HCT116 (cell line): Measurements from ENCODE around the gene ANKDD1A. TPM values are rescaled to one million over a fixed set of nuclear protein-coding genes. Genes with fewer than 3 reads are reported as not detected.

Experiments
- ATAC-seq: fragments of 200-7000 bp; cut with Tn5 transposase; 2 replicates; pipeline ENCODE4 v1.9.1; 2020; ENCODE audit warnings: mild to moderate bottlenecking, moderate library complexity
- BruUV-seq: library from RNA; stranded (reverse); fragments of 400-500 nt; replicated peaks from 2 replicates; lab custom pipeline; 2021; lab: Mats Ljungman, UMichigan
- CTCF ChIA-PET: fragments of 300-600 bp; sonication (Branson Sonifier 250); formaldehyde crosslinking; loops from one replicate; lab custom pipeline; 2021; ENCODE audit warnings: antibody characterized with exemption; lab: Charles Lee
- POLR2A ChIA-PET: fragments of 300-600, 350-600 bp; sonication (Branson Sonifier 250); formaldehyde crosslinking; loops from one replicate; lab custom pipeline; 2021; ENCODE audit warnings: antibody characterized with exemption; lab: Charles Lee
- RAD21 ChIA-PET, 2 experiments: fragments of 300-600 bp; sonication (Branson Sonifier 250); formaldehyde crosslinking; loops; one replicate each; lab custom pipeline; 2023; ENCODE audit warnings: low total read pairs in 2 of 2; ENCODE audit not compliant: uncharacterized antibody in 2 of 2, unreplicated experiment in 2 of 2, low non-redundant PET in 1 of 2; lab: Charles Lee
- DNase-seq: peaks from one replicate; pipeline ENCODE4 v3.0.0-alpha.2; 2010; ENCODE audit warnings: low read depth, low spot score
- H2AFZ ChIP-seq: fragments of 200-600 bp; shearing (Covaris generic), sonication (generic); 2 replicates; pipeline ENCODE4 v1.6.1; 2017; ENCODE audit warnings: low read depth, mixed run types, mixed read lengths, antibody characterized with exemption, low read length; ENCODE audit not compliant: poor library complexity, severe bottlenecking
- H3K27ac ChIP-seq: 2 replicates; pipeline ENCODE4 v1.5.1; 2012; ENCODE audit warnings: low read depth, low read length
- H3K27me3 ChIP-seq: fragments of 200-600 bp; sonication (generic); 2 replicates; pipeline ENCODE4 v1.6.1; 2016; ENCODE audit warnings: mixed run types, low read length, mixed read lengths; ENCODE audit not compliant: insufficient read depth
- H3K36me3 ChIP-seq, 2 experiments: fragments of 200-500 bp in 1 of 2; fragments of 200-600 bp in 1 of 2; sonication (Bioruptor generic) in 1 of 2; sonication (generic) in 1 of 2; 2 replicates each; pipeline versions ENCODE4 v1.5.1 to v1.6.1; 2014 to 2016; ENCODE audit warnings: low read length in 2 of 2, inconsistent platforms in 1 of 2, mixed read lengths in 1 of 2, mixed run types in 1 of 2; ENCODE audit not compliant: insufficient read depth in 2 of 2, control insufficient read depth in 1 of 2
- H3K4me1 ChIP-seq, 2 experiments: fragments of 200-600 bp in 1 of 2; sonication (generic) in 1 of 2; 2 replicates each; pipeline versions ENCODE4 v1.5.1 to v1.6.1; 2012 to 2017; ENCODE audit warnings: low read length in 2 of 2, inconsistent platforms in 1 of 2, mild to moderate bottlenecking in 1 of 2, mixed read lengths in 1 of 2, mixed run types in 1 of 2, moderate library complexity in 1 of 2; ENCODE audit not compliant: insufficient read depth in 2 of 2, control insufficient read depth in 1 of 2
- H3K4me2 ChIP-seq: fragments of 200-600 bp; sonication (generic); 2 replicates; pipeline ENCODE4 v1.6.1; 2017; ENCODE audit warnings: mixed run types, low read length, mixed read lengths
- H3K4me3 ChIP-seq, 2 experiments: fragments of 200-600 bp in 1 of 2; sonication (generic) in 1 of 2; replicated peaks in 1 of 2; 2 replicates each; pipeline ENCODE4 v1.5.1; 2011 to 2016; ENCODE audit warnings: low read length in 2 of 2, control low read depth in 1 of 2, low read depth in 1 of 2, mild to moderate bottlenecking in 1 of 2, mixed read lengths in 1 of 2, mixed run types in 1 of 2
- H3K79me2 ChIP-seq: fragments of 200-600 bp; sonication (generic); 2 replicates; pipeline ENCODE4 v1.6.1; 2017; ENCODE audit warnings: mild to moderate bottlenecking, mixed run types, low read length, moderate library complexity, mixed read lengths; ENCODE audit not compliant: insufficient read depth
- H3K9ac ChIP-seq: fragments of 200-600 bp; sonication (generic); 2 replicates; pipeline ENCODE4 v1.6.1; 2016; ENCODE audit warnings: low read length, mixed read lengths
- H3K9me2 ChIP-seq: fragments of 200-600 bp; sonication (generic), shearing (Covaris generic); 2 replicates; pipeline ENCODE4 v1.6.1; 2017; ENCODE audit warnings: mixed run types, mild to moderate bottlenecking, moderate library complexity; ENCODE audit not compliant: insufficient read depth
- H3K9me3 ChIP-seq, 2 experiments: fragments of 200-500 bp in 1 of 2; fragments of 200-600 bp in 1 of 2; sonication (Bioruptor generic) in 1 of 2; sonication (generic) in 1 of 2; 2 replicates each; pipeline ENCODE4 v1.6.1; 2014 to 2017; ENCODE audit warnings: low read length in 2 of 2, mixed read lengths in 2 of 2, inconsistent platforms in 1 of 2, low read depth in 1 of 2, mild to moderate bottlenecking in 1 of 2, mixed run types in 1 of 2, moderate library complexity in 1 of 2; ENCODE audit not compliant: control insufficient read depth in 1 of 2, insufficient read depth in 1 of 2
- H4K20me1 ChIP-seq: fragments of 200-600 bp; sonication (generic), shearing (Covaris generic); 2 replicates; pipeline ENCODE4 v1.6.1; 2017; ENCODE audit warnings: mixed run types, mild to moderate bottlenecking, moderate library complexity; ENCODE audit not compliant: insufficient read depth
- ATF3 ChIP-seq: IDR thresholded peaks from 2 replicates; pipeline ENCODE4 v1.6.1; 2012
- CBX3 ChIP-seq: IDR thresholded peaks from 2 replicates; pipeline ENCODE4 v1.6.1; 2012; ENCODE audit warnings: low read depth
- CEBPB ChIP-seq: IDR thresholded peaks from 2 replicates; pipeline ENCODE4 v1.6.1; 2012; ENCODE audit warnings: low read depth
- EGR1 ChIP-seq: IDR thresholded peaks from 2 replicates; pipeline ENCODE4 v1.6.1; 2012; ENCODE audit warnings: low read depth
- ELF1 ChIP-seq: IDR thresholded peaks from 2 replicates; pipeline ENCODE4 v1.6.1; 2012; ENCODE audit warnings: low read depth, borderline replicate concordance
- JUND ChIP-seq: IDR thresholded peaks from 2 replicates; pipeline ENCODE4 v1.6.1; 2012
- MAX ChIP-seq: IDR thresholded peaks from 2 replicates; pipeline ENCODE4 v1.6.1; 2012
- POLR2A ChIP-seq: IDR thresholded peaks from 2 replicates; pipeline ENCODE4 v1.7.0; 2011; ENCODE audit warnings: borderline replicate concordance; ENCODE audit not compliant: insufficient read depth, insufficient read length; ENCODE audit errors: extremely low read depth
- SIN3A ChIP-seq: IDR thresholded peaks from 2 replicates; pipeline ENCODE4 v1.6.1; 2012; ENCODE audit warnings: low read depth
- SP1 ChIP-seq: IDR thresholded peaks from 2 replicates; pipeline ENCODE4 v1.6.1; 2012; ENCODE audit warnings: low read depth
- SRF ChIP-seq: IDR thresholded peaks from 2 replicates; pipeline ENCODE4 v1.6.1; 2012; ENCODE audit warnings: low read depth
- TCF7L2 ChIP-seq: IDR thresholded peaks from 2 replicates; pipeline ENCODE4 v1.7.0; 2011; ENCODE audit warnings: borderline replicate concordance, inconsistent platforms; ENCODE audit not compliant: insufficient read depth, insufficient read length; ENCODE audit errors: extremely low read depth
- ZFX ChIP-seq: fragments of 450-650 bp; IDR thresholded peaks from 2 replicates; pipeline ENCODE4 v1.6.1; 2017
- ZNF274 ChIP-seq: fragments of 200-500 bp; sonication (Bioruptor generic); IDR thresholded peaks from 2 replicates; pipeline ENCODE4 v1.6.1; 2014; ENCODE audit warnings: mild to moderate bottlenecking, low read depth, low read length, inconsistent platforms
- intact Hi-C: fragments of 100-400 bp; cut with micrococcal nuclease; formaldehyde crosslinking; loops from 2 replicates; pipeline ENCODE4 v1.10.0; 2022
- total RNA-seq: library from RNA; stranded (reverse); gene quantifications from one replicate; pipeline ENCODE4 v1.2.1, GENCODE V29; 2021; ENCODE audit not compliant: unreplicated experiment
- TF ChIP-seq, protein P1 (sequence below), 3 experiments: fragments of 200-600 bp in 1 of 3; sonication (generic) in 1 of 3; IDR thresholded peaks in 2 of 3; conservative IDR thresholded peaks in 1 of 3; 2 replicates each; pipeline ENCODE4 v1.5.1; 2012 to 2017; ENCODE audit warnings: low read depth in 2 of 3, low read length in 2 of 3, antibody characterized with exemption in 1 of 3, borderline replicate concordance in 1 of 3, control low read depth in 1 of 3, mild to moderate bottlenecking in 1 of 3, mixed read lengths in 1 of 3, mixed run types in 1 of 3, moderate library complexity in 1 of 3; ENCODE audit not compliant: insufficient read depth in 1 of 3
- TF ChIP-seq, protein P2 (sequence below): IDR thresholded peaks from 2 replicates; pipeline ENCODE4 v1.6.1; 2012; ENCODE audit warnings: low read depth

ANKDD1A gene
- total RNA-seq, 1 experiment from 2014 or later, result 8.1 TPM

- DNase-seq (no peak), ATAC-seq (no peak)
- CTCF ChIA-PET, result no interaction called here
- TF ChIP-seq, protein P1, sequence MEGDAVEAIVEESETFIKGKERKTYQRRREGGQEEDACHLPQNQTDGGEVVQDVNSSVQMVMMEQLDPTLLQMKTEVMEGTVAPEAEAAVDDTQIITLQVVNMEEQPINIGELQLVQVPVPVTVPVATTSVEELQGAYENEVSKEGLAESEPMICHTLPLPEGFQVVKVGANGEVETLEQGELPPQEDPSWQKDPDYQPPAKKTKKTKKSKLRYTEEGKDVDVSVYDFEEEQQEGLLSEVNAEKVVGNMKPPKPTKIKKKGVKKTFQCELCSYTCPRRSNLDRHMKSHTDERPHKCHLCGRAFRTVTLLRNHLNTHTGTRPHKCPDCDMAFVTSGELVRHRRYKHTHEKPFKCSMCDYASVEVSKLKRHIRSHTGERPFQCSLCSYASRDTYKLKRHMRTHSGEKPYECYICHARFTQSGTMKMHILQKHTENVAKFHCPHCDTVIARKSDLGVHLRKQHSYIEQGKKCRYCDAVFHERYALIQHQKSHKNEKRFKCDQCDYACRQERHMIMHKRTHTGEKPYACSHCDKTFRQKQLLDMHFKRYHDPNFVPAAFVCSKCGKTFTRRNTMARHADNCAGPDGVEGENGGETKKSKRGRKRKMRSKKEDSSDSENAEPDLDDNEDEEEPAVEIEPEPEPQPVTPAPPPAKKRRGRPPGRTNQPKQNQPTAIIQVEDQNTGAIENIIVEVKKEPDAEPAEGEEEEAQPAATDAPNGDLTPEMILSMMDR (IDR thresholded peaks at IDR 0.05 in 2 of 3, conservative IDR thresholded peaks at IDR 0.05 in 1 of 3; ENCODE audit: borderline replicate concordance in 1 of 3, insufficient read depth in 1 of 3, low read depth in 2 of 3, low read length in 2 of 3), result no peak
- TF ChIP-seq POLR2A, result no peak
- no peak for TF ChIP-seq SP1
- TF ChIP-seq ATF3, result no peak
- TF ChIP-seq ZFX, result no peak
- TF ChIP-seq ZNF274, result no peak
- TF ChIP-seq SIN3A, result no peak
- no peak for TF ChIP-seq JUND
- TF ChIP-seq CBX3, result no peak
- no peak for TF ChIP-seq SRF
- TF ChIP-seq, protein P2, sequence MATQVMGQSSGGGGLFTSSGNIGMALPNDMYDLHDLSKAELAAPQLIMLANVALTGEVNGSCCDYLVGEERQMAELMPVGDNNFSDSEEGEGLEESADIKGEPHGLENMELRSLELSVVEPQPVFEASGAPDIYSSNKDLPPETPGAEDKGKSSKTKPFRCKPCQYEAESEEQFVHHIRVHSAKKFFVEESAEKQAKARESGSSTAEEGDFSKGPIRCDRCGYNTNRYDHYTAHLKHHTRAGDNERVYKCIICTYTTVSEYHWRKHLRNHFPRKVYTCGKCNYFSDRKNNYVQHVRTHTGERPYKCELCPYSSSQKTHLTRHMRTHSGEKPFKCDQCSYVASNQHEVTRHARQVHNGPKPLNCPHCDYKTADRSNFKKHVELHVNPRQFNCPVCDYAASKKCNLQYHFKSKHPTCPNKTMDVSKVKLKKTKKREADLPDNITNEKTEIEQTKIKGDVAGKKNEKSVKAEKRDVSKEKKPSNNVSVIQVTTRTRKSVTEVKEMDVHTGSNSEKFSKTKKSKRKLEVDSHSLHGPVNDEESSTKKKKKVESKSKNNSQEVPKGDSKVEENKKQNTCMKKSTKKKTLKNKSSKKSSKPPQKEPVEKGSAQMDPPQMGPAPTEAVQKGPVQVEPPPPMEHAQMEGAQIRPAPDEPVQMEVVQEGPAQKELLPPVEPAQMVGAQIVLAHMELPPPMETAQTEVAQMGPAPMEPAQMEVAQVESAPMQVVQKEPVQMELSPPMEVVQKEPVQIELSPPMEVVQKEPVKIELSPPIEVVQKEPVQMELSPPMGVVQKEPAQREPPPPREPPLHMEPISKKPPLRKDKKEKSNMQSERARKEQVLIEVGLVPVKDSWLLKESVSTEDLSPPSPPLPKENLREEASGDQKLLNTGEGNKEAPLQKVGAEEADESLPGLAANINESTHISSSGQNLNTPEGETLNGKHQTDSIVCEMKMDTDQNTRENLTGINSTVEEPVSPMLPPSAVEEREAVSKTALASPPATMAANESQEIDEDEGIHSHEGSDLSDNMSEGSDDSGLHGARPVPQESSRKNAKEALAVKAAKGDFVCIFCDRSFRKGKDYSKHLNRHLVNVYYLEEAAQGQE, result no peak
- TF ChIP-seq CEBPB, result no peak
- no peak for TF ChIP-seq EGR1
- TF ChIP-seq ELF1, result no peak
- no peak for TF ChIP-seq MAX
- no peak for TF ChIP-seq TCF7L2
- no peak overlapping the region for H3K4me2 ChIP-seq
- POLR2A ChIA-PET, result no interaction called here
- no peaks in the 10 kb centered on the region for H3K27me3 ChIP-seq
- no peak overlapping the region for H3K4me3 ChIP-seq
- H2AFZ ChIP-seq, result no peak overlapping the region
- H3K27ac ChIP-seq, result no peak overlapping the region
- no peaks in the 10 kb centered on the region for H4K20me1 ChIP-seq
- BruUV-seq, result no TSS peak
- intact Hi-C loops, result no loop called here
- peaks cover 2 to 12% of the 10 kb centered on the region in 2 experiments; a peak in 3 of 4 replicates for H3K4me1 ChIP-seq
- no peaks in the 10 kb centered on the region for H3K36me3 ChIP-seq
- H3K9me3 ChIP-seq, result no peaks in the 10 kb centered on the region
- H3K9ac ChIP-seq, result no peak overlapping the region
- 0 out of 2 replicates have a peak, but pooled peaks cover 6% of the 10 kb centered on the region for H3K79me2 ChIP-seq
- H3K9me2 ChIP-seq, result no peaks in the 10 kb centered on the region
- RAD21 ChIA-PET, result no interaction called here
Observed at GRCh38 chr15:64916365-64916764, 4.7 kb downstream of the ANKDD1A start.
